ENCODE results near the gene ZMYM3. TPM values are rescaled to one million over a fixed set of nuclear protein-coding genes. Genes with fewer than 3 reads are reported as not detected.

ZMYM3 gene
- total RNA-seq, 2 experiments from 2014 or later: 23.8 to 40.3 TPM

DNA sequence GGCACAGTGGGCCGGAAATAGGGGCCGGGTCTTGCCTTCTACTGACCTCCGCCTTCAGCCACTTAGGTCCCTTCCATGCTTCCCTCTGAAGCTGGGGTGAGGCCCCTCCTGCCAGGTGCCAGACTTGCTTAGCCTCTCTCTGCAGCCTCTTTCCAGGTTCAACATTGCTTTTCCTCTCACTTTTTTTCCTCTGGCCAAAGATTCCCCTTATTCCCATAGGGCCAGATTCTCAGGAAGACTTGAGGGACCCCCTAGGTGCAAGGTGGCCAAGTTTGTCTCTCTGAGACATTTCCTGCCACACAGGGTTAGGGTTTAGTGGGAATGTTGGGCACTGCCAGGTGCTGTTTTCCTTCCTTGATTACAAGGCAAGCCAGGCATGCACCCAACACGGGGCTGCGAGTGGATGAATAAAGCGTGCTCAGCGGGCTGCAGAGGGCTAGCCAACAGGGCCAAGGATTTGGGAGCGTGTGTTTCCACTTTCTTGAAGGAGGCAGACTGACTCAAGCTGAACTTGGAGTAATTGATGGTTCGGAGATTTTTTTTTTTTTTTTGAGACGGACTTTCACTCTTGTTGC lies 38.5 kb downstream of the ZMYM3 start:
- TF ChIP-seq EZH2phosphoT487 (IDR thresholded peaks at IDR 0.05; ENCODE audit: borderline replicate concordance, low read depth, low read length) (no peak), CTCF (conservative IDR thresholded peaks at IDR 0.05; ENCODE audit: low read length) (no peak)
- Histone ChIP-seq H3K79me2 (ENCODE audit: insufficient read depth, low read depth, low read length) (no peaks in the 10 kb centered on the region), H4K20me1 (ENCODE audit: insufficient read depth, low read length) (no peaks in the 10 kb centered on the region), H3K9me3 (ENCODE audit: low read length) (no peaks in the 10 kb centered on the region), H3K4me1 (ENCODE audit: insufficient read depth, low read length, poor library complexity, severe bottlenecking) (peaks cover 9% of the 10 kb centered on the region), H3K9me2 (ENCODE audit: insufficient read depth, low read length) (no peaks in the 10 kb centered on the region), H2AFZ (ENCODE audit: low read length) (no peak overlapping the region), H3K36me3 (ENCODE audit: insufficient read depth, low read length) (no peaks in the 10 kb centered on the region), H3K4me3 (ENCODE audit: low read depth, low read length, poor library complexity, severe bottlenecking) (no peak overlapping the region), H3K27ac (ENCODE audit: low read depth, low read length, poor library complexity, severe bottlenecking) (no peak overlapping the region), H3K4me2 (ENCODE audit: low read length) (no peak overlapping the region)
- no peak for DNase-seq (ENCODE audit: low spot score)
- intact Hi-C loops (cut with micrococcal nuclease; ENCODE audit: unreplicated experiment): no loop called here
- ChIA-PET CTCF (ENCODE audit: unreplicated experiment) (interaction anchor here (0.6 kb wide), 1 partner anchor 175 kb away, joined by 3 read pairs; no protein-coding TSS in a partner anchor), POLR2A (no interaction called here)
- BruUV-seq (replicated peaks): no TSS peak

DNA sequence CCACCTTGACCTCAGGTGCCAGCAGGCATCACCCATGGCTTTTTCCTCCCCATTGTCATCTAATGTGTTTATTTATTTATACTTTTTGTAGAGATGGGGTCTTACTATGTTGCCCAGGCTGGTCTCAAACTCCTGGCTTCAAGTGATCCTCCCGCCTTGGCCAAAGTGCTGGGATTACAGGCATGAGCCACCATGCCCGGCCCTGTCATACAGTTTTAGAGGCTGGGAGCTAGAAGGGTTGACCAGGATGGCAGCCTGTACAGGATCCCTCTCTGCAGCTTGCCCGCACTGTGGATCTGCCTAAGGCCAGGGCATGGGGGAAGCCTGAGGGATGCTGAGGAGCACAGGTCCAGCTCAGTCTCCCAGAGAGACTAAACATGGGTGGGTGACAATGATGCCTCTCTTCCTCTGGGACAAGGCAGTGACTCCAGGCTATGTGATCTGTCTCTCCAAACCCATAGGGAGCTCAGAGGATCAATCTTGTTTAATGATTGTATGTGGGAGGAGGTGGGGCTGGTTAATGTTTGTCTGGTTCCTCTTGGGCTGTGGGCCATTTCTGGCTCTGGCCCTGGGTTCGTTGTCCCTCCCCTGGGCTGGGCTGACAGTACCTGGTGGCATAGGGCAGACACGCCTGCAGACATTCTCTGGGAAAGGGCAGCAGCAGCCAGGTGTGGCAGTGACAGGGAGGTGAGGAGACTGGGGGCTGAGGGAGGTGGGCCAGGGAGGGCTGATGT lies 39.2 kb downstream of the ZMYM3 start:
- H3K9me2 ChIP-seq (ENCODE audit: insufficient read depth, low read length): no peaks in the 10 kb centered on the region
- H3K4me3 ChIP-seq (ENCODE audit: low read depth, low read length, poor library complexity, severe bottlenecking): no peak overlapping the region
- H3K27ac ChIP-seq (ENCODE audit: low read depth, low read length, poor library complexity, severe bottlenecking): no peak overlapping the region
- TF ChIP-seq EZH2phosphoT487 (IDR thresholded peaks at IDR 0.05; ENCODE audit: borderline replicate concordance, low read depth, low read length) (no peak), CTCF (conservative IDR thresholded peaks at IDR 0.05; ENCODE audit: low read length) (no peak)
- no TSS peak for BruUV-seq (replicated peaks)
- DNase-seq (ENCODE audit: low spot score): no peak
- intact Hi-C loops (cut with micrococcal nuclease; ENCODE audit: unreplicated experiment): no loop called here
- H3K4me1 ChIP-seq (ENCODE audit: insufficient read depth, low read length, poor library complexity, severe bottlenecking): peaks cover 9% of the 10 kb centered on the region
- no peak overlapping the region for H3K4me2 ChIP-seq (ENCODE audit: low read length)
- CTCF ChIA-PET (ENCODE audit: unreplicated experiment): no interaction called here
- no peaks in the 10 kb centered on the region for H4K20me1 ChIP-seq (ENCODE audit: insufficient read depth, low read length)
- H3K79me2 ChIP-seq (ENCODE audit: insufficient read depth, low read depth, low read length): no peaks in the 10 kb centered on the region
- H3K36me3 ChIP-seq (ENCODE audit: insufficient read depth, low read length): no peaks in the 10 kb centered on the region
- no peak overlapping the region for H2AFZ ChIP-seq (ENCODE audit: low read length)
- POLR2A ChIA-PET: no interaction called here
- no peaks in the 10 kb centered on the region for H3K9me3 ChIP-seq (ENCODE audit: low read length)

DNA sequence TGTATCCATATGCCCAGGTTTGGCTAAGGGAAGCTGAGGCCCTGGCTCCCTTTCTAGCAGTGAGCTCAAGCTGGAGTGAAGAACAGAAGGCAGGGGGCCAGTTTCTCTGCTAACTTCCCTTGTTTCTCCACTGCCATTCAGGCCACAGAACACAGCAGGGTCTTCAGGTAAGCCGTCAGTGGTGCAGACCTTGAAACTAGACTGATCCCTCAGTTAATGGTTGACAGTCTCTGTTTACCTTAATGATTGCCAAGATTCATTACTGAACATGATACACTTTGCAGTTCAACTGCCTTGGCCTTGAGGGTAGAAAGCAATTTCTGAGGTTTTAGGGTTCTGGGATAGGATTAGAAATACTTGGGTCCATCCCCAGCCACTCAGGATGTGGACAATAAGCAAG lies 39.8 kb downstream of the ZMYM3 start:
- Histone ChIP-seq H3K36me3 (ENCODE audit: insufficient read depth, low read length) (no peaks in the 10 kb centered on the region), H3K4me3 (ENCODE audit: low read depth, low read length, poor library complexity, severe bottlenecking) (no peak overlapping the region), H3K4me2 (ENCODE audit: low read length) (no peak overlapping the region), H3K4me1 (ENCODE audit: insufficient read depth, low read length, poor library complexity, severe bottlenecking) (peaks cover 9% of the 10 kb centered on the region), H3K9me3 (ENCODE audit: low read length) (no peaks in the 10 kb centered on the region), H3K79me2 (ENCODE audit: insufficient read depth, low read depth, low read length) (no peaks in the 10 kb centered on the region), H2AFZ (ENCODE audit: low read length) (no peak overlapping the region), H4K20me1 (ENCODE audit: insufficient read depth, low read length) (no peaks in the 10 kb centered on the region), H3K27ac (ENCODE audit: low read depth, low read length, poor library complexity, severe bottlenecking) (no peak overlapping the region), H3K9me2 (ENCODE audit: insufficient read depth, low read length) (no peaks in the 10 kb centered on the region)
- TF ChIP-seq EZH2phosphoT487 (IDR thresholded peaks at IDR 0.05; ENCODE audit: borderline replicate concordance, low read depth, low read length): no peak
- TF ChIP-seq CTCF (conservative IDR thresholded peaks at IDR 0.05; ENCODE audit: low read length): no peak
- intact Hi-C loops (cut with micrococcal nuclease; ENCODE audit: unreplicated experiment): no loop called here
- ChIA-PET CTCF (ENCODE audit: unreplicated experiment) (no interaction called here), POLR2A (no interaction called here)
- no peak for DNase-seq (ENCODE audit: low spot score)
- BruUV-seq (replicated peaks): no TSS peak
